GM23338 (cell line): ENCODE results near the gene RDH12. TPM values are rescaled to one million over a fixed set of nuclear protein-coding genes. Genes with fewer than 3 reads are reported as not detected.
A peak's percentile ranks its signal among the peaks of the same experiment; 100 is the strongest.

Experiments
- ATAC-seq: fragments of 200-7000 bp; cut with Tn5 transposase; 3 replicates; pipeline ENCODE4 v1.9.1; 2020
- DNase-seq: peaks from one replicate; pipeline ENCODE4 v3.0.0-alpha.2; 2015; ENCODE audit warnings: low spot score
- H2AFZ ChIP-seq: fragments of 200-600 bp; sonication (generic); 2 replicates; pipeline ENCODE4 v1.8.0; 2016; ENCODE audit warnings: antibody characterized with exemption, mild to moderate bottlenecking, moderate library complexity
- H3F3A ChIP-seq: fragments of 200-600 bp; sonication (generic); replicated peaks from 2 replicates; pipeline ENCODE4 v1.8.0; 2017; ENCODE audit warnings: antibody characterized with exemption, mixed run types, low read depth
- H3K27ac ChIP-seq: fragments of 200-600 bp; sonication (generic); 2 replicates; pipeline ENCODE4 v1.6.1; 2016; ENCODE audit warnings: low read depth
- H3K27me3 ChIP-seq: fragments of 200-600 bp; sonication (generic); 2 replicates; pipeline ENCODE4 v1.8.0; 2016; ENCODE audit warnings: mild to moderate bottlenecking, mixed run types, moderate library complexity; ENCODE audit not compliant: insufficient read depth
- H3K36me3 ChIP-seq: fragments of 200-600 bp; sonication (generic); 2 replicates; pipeline ENCODE4 v1.8.0; 2016; ENCODE audit warnings: mild to moderate bottlenecking; ENCODE audit not compliant: insufficient read depth
- H3K4me1 ChIP-seq: fragments of 200-600 bp; sonication (generic); 2 replicates; pipeline ENCODE4 v1.8.0; 2016; ENCODE audit warnings: mild to moderate bottlenecking, moderate library complexity; ENCODE audit not compliant: insufficient read depth
- H3K4me2 ChIP-seq: fragments of 200-600 bp; sonication (generic); 2 replicates; pipeline ENCODE4 v1.7.1; 2017; ENCODE audit warnings: mixed run types
- H3K4me3 ChIP-seq: fragments of 200-600 bp; sonication (generic); 2 replicates; pipeline ENCODE4 v1.6.1; 2016; ENCODE audit warnings: mixed run types
- H3K79me2 ChIP-seq: fragments of 200-600 bp; sonication (generic); replicated peaks from 2 replicates; pipeline ENCODE4 v1.8.0; 2017; ENCODE audit warnings: mild to moderate bottlenecking; ENCODE audit not compliant: insufficient read depth
- H3K9me2 ChIP-seq: fragments of 200-600 bp; sonication (generic); 2 replicates; pipeline ENCODE4 v1.8.0; 2017; ENCODE audit not compliant: insufficient read depth
- H4K20me1 ChIP-seq: fragments of 200-600 bp; sonication (generic); replicated peaks from 2 replicates; pipeline ENCODE4 v1.8.0; 2017; ENCODE audit warnings: mild to moderate bottlenecking; ENCODE audit not compliant: insufficient read depth
- H3K27ac Mint-ChIP-seq: 2 replicates; pipeline ENCODE4 v1.8.0; 2020; ENCODE audit warnings: inconsistent platforms, mild to moderate bottlenecking, moderate library complexity, mixed read lengths
- H3K27me3 Mint-ChIP-seq: 3 replicates; pipeline ENCODE4 v1.8.0; 2022; ENCODE audit warnings: low read depth, mild to moderate bottlenecking, moderate library complexity, mixed read lengths, inconsistent platforms; ENCODE audit not compliant: insufficient read depth, poor library complexity
- H3K36me3 Mint-ChIP-seq: 3 replicates; pipeline ENCODE4 v1.8.0; 2021; ENCODE audit warnings: low read depth, mild to moderate bottlenecking, inconsistent platforms, moderate library complexity, mixed read lengths
- H3K4me1 Mint-ChIP-seq: 3 replicates; pipeline ENCODE4 v1.8.0; 2020; ENCODE audit warnings: mild to moderate bottlenecking, inconsistent platforms, mixed read lengths
- H3K4me3 Mint-ChIP-seq: 3 replicates; pipeline ENCODE4 v1.8.0; 2021; ENCODE audit warnings: moderate library complexity, mild to moderate bottlenecking, inconsistent platforms, mixed read lengths
- H3K9me3 Mint-ChIP-seq: 3 replicates; pipeline ENCODE4 v1.8.0; 2020; ENCODE audit warnings: moderate library complexity, mild to moderate bottlenecking, inconsistent platforms, mixed read lengths
- CREB1 ChIP-seq: fragments of 250-450 bp; sonication (Bioruptor Pico); IDR thresholded peaks from 2 replicates; pipeline ENCODE4 v1.5.0; 2020; ENCODE audit warnings: low read depth, mild to moderate bottlenecking, moderate library complexity
- EZH2 ChIP-seq: fragments of 200-600 bp; sonication (generic); IDR thresholded peaks from one replicate; pipeline ENCODE4 v1.8.0; 2017; ENCODE audit warnings: antibody characterized with exemption, mild to moderate bottlenecking, low read depth; ENCODE audit not compliant: unreplicated experiment
- JUNB ChIP-seq: IDR thresholded peaks from one replicate; pipeline ENCODE4 v1.6.1; 2016; ENCODE audit warnings: antibody characterized with exemption; ENCODE audit not compliant: unreplicated experiment
- NANOG ChIP-seq: IDR thresholded peaks from 2 replicates; pipeline ENCODE4 v1.6.1; 2016; ENCODE audit warnings: antibody characterized with exemption, borderline replicate concordance
- POLR2AphosphoS5 ChIP-seq: IDR thresholded peaks from 2 replicates; pipeline ENCODE4 v1.6.1; 2016; ENCODE audit warnings: antibody characterized with exemption, low read depth
- STAT1 ChIP-seq: IDR thresholded peaks from one replicate; pipeline ENCODE4 v1.6.1; 2016; ENCODE audit warnings: antibody characterized with exemption; ENCODE audit not compliant: unreplicated experiment
- ZNF114 ChIP-seq: fragments of 250-450 bp; sonication (Bioruptor Pico); IDR thresholded peaks from 2 replicates; pipeline ENCODE4 v1.5.0; 2020; ENCODE audit warnings: mild to moderate bottlenecking, moderate library complexity
- polyA plus RNA-seq: library from polyadenylated mRNA; unstranded; fragments of >200 nt; fragmentation: Nextera tagmentation; extraction: Ambion mirVana; gene quantifications from 2 replicates; pipeline ENCODE4 v1.2.1, GENCODE V29; 2016
- total RNA-seq: library from RNA; depleted of rRNA; stranded (reverse); fragments of >200 nt; shearing (Covaris generic); gene quantifications from 2 replicates; pipeline ENCODE4 v1.2.3, GENCODE V29; 2014
- TF ChIP-seq, protein P1 (sequence below), 2 experiments: fragments of 200-600 bp in 1 of 2; sonication (generic) in 1 of 2; conservative IDR thresholded peaks; 2 replicates each; pipeline versions ENCODE4 v1.5.1 to v1.6.1; 2016 to 2017; ENCODE audit warnings: antibody characterized with exemption in 2 of 2, low read depth in 2 of 2, mild to moderate bottlenecking in 2 of 2, moderate library complexity in 1 of 2
- TF ChIP-seq, protein P2 (sequence below): IDR thresholded peaks from 2 replicates; pipeline ENCODE4 v1.6.1; 2016; ENCODE audit warnings: antibody characterized with exemption

Gene RDH12
- total and polyA plus RNA-seq, 2 experiments from 2014 or later = 0.28 to 1.6 TPM

DNA sequence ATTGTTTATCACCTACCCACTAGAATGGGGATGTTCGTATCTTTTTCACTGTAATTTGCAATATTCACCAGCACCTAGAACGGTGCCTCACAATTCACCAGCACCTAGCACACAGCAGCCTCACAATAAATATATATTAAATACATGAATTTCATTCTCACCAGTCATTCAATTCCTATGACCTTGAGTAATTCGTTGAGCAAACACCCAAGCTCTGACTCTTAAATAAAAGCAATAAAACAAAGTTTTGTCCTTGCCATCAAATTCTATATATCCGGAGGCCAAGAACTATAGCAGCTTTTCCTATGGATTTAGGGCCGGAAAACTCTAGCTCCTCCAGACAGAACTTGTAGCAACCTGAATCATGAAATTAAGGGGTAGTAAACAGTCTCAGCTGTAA lies 28.2 kb upstream of the RDH12 start:
- no peak for TF ChIP-seq POLR2AphosphoS5
- no peak for TF ChIP-seq STAT1
- TF ChIP-seq NANOG = no peak
- Mint-ChIP-seq H3K27me3 (peaks cover 8% of the 10 kb centered on the region), H3K4me1 (peaks cover 21% of the 10 kb centered on the region), H3K4me3 (peak overlapping the region; percentile 92), H3K36me3 (peaks cover 26% of the 10 kb centered on the region), H3K27ac (peak overlapping the region; percentile 82; the same call in 1 of the 2 replicates), H3K9me3 (no peaks in the 10 kb centered on the region)
- Histone ChIP-seq H4K20me1 (peaks cover 24% of the 10 kb centered on the region), H3K9me2 (no peaks in the 10 kb centered on the region), H3K27ac (no peak overlapping the region; the same call in 1 of the 2 replicates), H3F3A (peaks cover 15% of the 10 kb centered on the region), H2AFZ (no peak overlapping the region), H3K27me3 (no peaks in the 10 kb centered on the region), H3K4me3 (peak overlapping the region; percentile 88), H3K4me1 (peaks cover 17% of the 10 kb centered on the region), H3K79me2 (peaks cover 57% of the 10 kb centered on the region), H3K36me3 (peaks cover 15% of the 10 kb centered on the region), H3K4me2 (peak overlapping the region; percentile 76)
- ATAC-seq (no peak), DNase-seq (no peak)

DNA sequence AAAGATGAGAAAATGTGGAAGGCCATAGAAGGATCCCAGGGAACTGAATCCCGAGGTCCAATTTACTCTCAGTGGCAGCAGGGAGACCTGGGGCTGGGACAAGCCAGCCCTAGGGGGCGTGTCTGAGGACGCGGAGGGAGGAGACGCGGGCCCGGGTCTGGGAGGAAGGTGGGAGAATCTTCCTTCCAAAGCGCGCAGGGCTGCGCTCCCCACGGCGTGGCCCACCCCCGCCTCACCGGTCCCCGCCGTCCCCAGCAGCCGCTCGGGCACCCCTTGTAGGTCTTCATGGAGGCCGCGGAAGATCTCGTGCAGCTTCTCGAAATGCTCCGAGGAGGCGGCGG lies 27.6 kb upstream of the RDH12 start:
- Mint-ChIP-seq H3K4me3 (peak overlapping the region; percentile 92), H3K27ac (peak overlapping the region; percentile 82), H3K36me3 (peaks cover 31% of the 10 kb centered on the region), H3K9me3 (no peaks in the 10 kb centered on the region), H3K27me3 (peaks cover 8% of the 10 kb centered on the region), H3K4me1 (peaks cover 17% of the 10 kb centered on the region)
- H3K27ac ChIP-seq = peak overlapping the region; percentile 97
- peaks cover 15% of the 10 kb centered on the region for H3F3A ChIP-seq
- peak overlapping the region; percentile 76 for H3K4me2 ChIP-seq
- H3K4me1 ChIP-seq = peaks cover 11% of the 10 kb centered on the region
- peak overlapping the region; percentile 92 for H2AFZ ChIP-seq
- peaks cover 28% of the 10 kb centered on the region for H4K20me1 ChIP-seq
- H3K27me3 ChIP-seq = no peaks in the 10 kb centered on the region
- H3K4me3 ChIP-seq = peak overlapping the region; percentile 88
- ATAC-seq (peak; percentile 87), DNase-seq (peak; percentile 88)
- no peaks in the 10 kb centered on the region for H3K9me2 ChIP-seq
- peaks cover 53% of the 10 kb centered on the region for H3K79me2 ChIP-seq
- TF ChIP-seq, protein P1, sequence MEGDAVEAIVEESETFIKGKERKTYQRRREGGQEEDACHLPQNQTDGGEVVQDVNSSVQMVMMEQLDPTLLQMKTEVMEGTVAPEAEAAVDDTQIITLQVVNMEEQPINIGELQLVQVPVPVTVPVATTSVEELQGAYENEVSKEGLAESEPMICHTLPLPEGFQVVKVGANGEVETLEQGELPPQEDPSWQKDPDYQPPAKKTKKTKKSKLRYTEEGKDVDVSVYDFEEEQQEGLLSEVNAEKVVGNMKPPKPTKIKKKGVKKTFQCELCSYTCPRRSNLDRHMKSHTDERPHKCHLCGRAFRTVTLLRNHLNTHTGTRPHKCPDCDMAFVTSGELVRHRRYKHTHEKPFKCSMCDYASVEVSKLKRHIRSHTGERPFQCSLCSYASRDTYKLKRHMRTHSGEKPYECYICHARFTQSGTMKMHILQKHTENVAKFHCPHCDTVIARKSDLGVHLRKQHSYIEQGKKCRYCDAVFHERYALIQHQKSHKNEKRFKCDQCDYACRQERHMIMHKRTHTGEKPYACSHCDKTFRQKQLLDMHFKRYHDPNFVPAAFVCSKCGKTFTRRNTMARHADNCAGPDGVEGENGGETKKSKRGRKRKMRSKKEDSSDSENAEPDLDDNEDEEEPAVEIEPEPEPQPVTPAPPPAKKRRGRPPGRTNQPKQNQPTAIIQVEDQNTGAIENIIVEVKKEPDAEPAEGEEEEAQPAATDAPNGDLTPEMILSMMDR (conservative IDR thresholded peaks at IDR 0.05; ENCODE audit: low read depth in 2 of 2) = peak; percentile 13 to 37; a peak in 3 of 4 replicates
- TF ChIP-seq CREB1 (CRISPR knock-in tag) (no peak), STAT1 (no peak)
- TF ChIP-seq, protein P2, sequence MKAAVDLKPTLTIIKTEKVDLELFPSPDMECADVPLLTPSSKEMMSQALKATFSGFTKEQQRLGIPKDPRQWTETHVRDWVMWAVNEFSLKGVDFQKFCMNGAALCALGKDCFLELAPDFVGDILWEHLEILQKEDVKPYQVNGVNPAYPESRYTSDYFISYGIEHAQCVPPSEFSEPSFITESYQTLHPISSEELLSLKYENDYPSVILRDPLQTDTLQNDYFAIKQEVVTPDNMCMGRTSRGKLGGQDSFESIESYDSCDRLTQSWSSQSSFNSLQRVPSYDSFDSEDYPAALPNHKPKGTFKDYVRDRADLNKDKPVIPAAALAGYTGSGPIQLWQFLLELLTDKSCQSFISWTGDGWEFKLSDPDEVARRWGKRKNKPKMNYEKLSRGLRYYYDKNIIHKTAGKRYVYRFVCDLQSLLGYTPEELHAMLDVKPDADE = no peak
- peaks cover 19% of the 10 kb centered on the region for H3K36me3 ChIP-seq

DNA sequence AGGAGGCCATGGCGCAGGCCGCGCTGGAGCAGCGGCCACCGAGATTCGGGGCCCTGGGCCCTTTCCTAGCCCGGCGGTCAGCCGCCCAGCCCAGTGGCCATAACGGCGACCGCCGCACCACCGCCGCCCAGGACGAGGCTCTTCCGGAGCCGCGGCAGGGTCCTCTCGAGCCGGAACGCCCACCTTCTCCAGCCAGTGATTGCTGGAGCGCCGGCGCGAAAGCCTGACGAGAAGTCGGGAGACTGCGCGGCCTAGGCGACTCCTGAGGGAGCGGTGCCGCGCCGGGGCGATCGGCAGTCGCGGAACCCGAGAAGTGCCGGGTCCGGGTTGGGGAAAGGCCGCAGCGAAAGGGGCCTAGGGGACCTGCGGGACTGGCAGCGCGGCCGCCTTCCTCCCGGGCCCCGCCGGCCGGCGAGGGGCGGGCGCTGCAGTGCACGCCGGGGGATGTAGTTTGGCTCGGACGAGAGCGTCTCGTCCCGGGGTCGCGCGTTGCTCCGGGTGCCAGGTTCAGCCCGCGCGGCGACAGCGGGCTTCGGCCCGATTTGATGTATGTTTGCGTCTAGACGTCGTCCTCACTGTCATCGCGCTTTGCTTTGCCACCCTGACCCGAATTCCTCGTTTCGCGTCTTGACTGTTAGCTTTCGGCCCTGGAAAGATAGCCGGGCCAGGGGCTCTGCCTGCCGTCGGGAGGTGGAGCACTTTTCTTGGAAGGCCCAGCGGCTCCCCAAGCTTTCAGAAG lies 27.0 kb upstream of the RDH12 start, which contains the start of gene VTI1B:
VTI1B (minus strand) TSS at position 153 of the 739 bp plus-strand sequence; CDS start at position 10, 143 bp downstream.
- Mint-ChIP-seq H3K4me1 (peaks cover 15% of the 10 kb centered on the region), H3K4me3 (peak within 1 kb of the TSS; percentile 92), H3K9me3 (no peaks in the 10 kb centered on the region), H3K36me3 (peaks cover 31% of the 10 kb centered on the region), H3K27ac (peak within 1 kb of the TSS; percentile 94), H3K27me3 (peaks cover 8% of the 10 kb centered on the region)
- TF ChIP-seq, protein P1 (conservative IDR thresholded peaks at IDR 0.05; ENCODE audit: low read depth in 2 of 2) = peak in 1 of 2 experiments; percentile 22; a peak in 1 of 4 replicates
- TF ChIP-seq POLR2AphosphoS5 (peak; percentile 75), EZH2 (no peak), JUNB (no peak), STAT1 (no peak), CREB1 (CRISPR knock-in tag) (peak; percentile 56), NANOG (no peak), ZNF114 (CRISPR knock-in tag) (no peak)
- TF ChIP-seq, protein P2 = peak; percentile 82
- H3K9me2 ChIP-seq = no peaks in the 10 kb centered on the region
- peaks cover 33% of the 10 kb centered on the region for H4K20me1 ChIP-seq
- H3F3A ChIP-seq = peaks cover 15% of the 10 kb centered on the region
- H3K4me2 ChIP-seq = peak within 1 kb of the TSS; percentile 76
- H3K27me3 ChIP-seq = no peaks in the 10 kb centered on the region
- peaks cover 22% of the 10 kb centered on the region for H3K36me3 ChIP-seq
- peak within 1 kb of the TSS; percentile 97 for H3K27ac ChIP-seq
- ATAC-seq (peak; percentile 92), DNase-seq (peak; percentile 93)
- H3K4me3 ChIP-seq = peak within 1 kb of the TSS; percentile 88
- H3K79me2 ChIP-seq = peaks cover 52% of the 10 kb centered on the region
- H2AFZ ChIP-seq = peak within 1 kb of the TSS; percentile 92
- H3K4me1 ChIP-seq = peaks cover 11% of the 10 kb centered on the region
